K562 treated with DMSO at 1 percent for 4 hours (cell line): ENCODE data around the gene GPR108. TPM values are rescaled to one million over a fixed set of nuclear protein-coding genes. Genes with fewer than 3 reads are reported as not detected.

ENCODE experiments used
- total RNA-seq: library from RNA; unstranded; fragments of 300-600 nt; gene quantifications from 2 replicates; pipeline ENCODE4 v1.2.3, GENCODE V29; 2022; ENCODE audit not compliant: insufficient read depth

The GPR108 gene
- 47.1 and 67.5 TPM in 2 replicates for total RNA-seq

DNA sequence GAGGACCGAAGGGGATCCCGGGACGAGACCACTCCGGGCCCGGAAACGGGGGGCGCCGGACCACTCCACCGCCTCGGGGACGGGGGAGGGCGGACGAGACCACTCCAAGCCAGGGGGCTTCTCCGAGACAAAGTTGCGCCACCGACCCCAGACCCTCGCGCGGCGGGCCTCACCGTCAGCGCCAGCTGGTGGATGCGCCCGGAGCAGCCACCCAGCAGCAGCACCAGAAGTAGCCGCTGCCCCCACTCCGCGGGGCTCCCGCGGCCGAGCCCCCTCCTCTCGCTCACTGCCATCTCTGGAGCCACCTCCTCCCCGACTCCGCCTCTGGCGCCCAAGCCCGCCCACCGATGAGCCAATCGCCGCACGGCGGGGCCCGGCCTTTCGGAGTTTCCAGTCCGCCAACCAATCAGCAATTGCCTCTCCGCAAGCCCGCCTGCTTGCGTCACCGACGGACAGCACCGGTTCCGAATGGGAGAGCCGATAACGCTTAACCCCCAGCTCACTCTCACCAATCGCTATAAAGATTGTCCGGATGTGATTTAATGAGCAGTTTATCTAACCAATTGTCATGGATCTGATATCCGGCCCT is at the start of gene GPR108:
Gene GPR108 (minus strand): TSS at position 297 of the 589 bp plus-strand sequence. CDS start 4 bp downstream, at position 293.

DNA sequence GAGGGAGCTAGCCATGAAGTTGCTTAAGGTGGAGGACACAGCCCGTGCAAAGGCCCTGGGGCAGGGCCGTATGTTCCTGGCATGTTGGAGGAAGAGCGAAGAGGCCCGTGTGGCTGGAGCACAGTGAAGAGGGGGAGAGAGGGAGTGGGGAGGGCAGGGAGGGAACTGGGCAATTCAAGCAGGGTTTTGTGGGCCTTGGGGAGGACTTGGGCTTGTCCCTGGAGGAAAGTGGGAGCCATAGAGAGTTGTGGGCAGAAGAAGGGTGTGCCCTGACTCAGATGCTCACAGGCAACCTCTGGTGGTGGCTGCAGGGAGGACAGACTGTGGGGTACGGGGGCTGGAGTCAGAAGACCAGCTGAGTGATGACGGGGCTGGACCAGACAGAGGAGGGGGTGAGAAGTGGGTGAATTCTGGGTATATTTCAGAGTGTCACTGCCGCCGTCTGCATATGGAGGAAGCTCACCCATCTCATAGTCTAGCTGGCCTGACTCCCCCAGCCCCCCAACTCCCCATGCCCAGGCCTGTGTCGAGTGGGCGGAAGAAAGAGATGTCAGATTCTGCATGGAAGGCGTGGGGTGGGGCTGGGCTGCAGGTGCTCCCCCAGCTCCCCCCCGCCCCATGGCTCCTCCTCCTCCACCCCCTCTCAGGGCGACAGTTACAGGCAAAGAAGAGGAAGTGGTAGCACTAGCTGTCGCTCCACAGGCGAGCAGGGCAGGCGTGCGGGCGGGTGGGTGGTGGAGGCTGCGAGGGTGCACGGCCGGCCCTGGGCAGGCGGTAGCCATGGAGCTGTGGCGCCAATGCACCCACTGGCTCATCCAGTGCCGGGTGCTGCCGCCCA is 34.9 kb upstream of the GPR108 start, which contains the start of gene VAV1:
Gene VAV1 (plus strand): TSS at position 681 of the 838 bp plus-strand sequence. CDS start 100 bp downstream, at position 781.

DNA sequence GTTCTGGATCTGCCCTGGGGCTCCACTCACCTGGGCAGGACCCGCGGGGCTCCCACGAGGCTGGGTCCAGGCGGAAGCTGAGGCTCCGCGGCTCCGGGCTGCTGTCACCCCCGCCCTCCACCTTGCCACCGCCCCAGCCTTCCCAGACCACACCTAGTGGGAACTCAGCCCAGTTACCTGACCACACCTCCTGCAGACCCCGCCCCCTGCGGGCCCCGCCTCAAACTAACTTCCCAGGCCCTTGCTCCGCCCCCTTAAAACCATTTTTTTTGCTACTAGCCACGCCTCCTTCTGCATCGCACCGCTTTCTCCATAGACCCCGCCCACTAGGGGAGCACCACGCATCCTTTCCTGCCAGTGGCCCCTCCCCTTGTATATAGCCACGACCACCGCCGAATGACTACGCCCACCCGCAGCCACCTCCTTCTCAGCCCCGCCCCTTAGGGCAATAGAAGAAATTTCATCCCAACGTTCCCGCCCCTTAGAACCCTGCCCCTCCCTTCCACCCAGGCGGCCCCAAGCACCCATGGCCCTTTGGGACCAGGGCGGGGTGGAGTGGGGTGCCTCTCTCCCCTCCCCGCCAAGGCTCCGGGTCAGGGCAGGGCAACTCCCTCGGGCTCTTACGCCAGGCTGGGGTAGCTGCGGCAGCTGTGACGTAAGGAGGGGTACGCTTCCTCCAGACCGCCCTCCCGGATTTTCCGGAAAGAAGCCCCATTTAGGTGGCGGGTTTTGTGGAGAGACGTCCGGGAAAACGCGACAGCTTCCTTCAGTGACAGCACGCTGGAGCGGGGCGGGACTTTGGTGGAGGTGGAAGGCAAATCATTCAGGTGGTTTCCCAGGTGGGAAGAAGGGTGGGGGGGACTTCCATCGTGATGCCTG is 30.2 kb upstream of the GPR108 start, which contains the start of gene SH2D3A:
Gene SH2D3A (minus strand): TSS at position 79 of the 879 bp plus-strand sequence. CDS start 3,687 bp downstream, outside the sequence.

DNA sequence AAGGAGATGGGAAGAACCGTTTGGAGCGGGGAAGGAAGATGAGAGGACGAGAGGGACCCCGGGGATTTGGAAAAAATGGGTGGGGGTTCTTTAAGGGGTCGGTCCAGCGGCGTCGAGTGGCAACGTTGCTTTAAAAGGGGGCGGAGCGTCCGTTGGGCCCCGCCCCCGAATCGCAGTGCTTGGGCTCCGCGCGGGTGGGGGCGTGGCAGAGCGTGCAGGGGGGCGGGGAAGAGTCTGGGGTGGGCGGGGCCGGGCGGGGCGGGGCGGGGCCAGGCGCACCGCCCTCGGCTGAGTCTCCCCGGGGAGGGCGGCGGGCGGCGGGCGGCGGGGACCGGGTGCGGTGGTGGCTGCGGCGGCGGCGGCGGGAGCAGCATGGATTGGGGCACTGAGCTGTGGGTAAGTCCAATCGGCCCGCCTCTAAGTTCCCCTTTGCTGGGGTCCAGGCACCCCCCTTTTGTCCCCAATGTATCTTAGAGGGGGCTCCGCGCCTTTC is 2.1 kb upstream of the GPR108 start, which contains the start of gene TRIP10:
Gene TRIP10 (plus strand): TSS at position 291 of the 493 bp plus-strand sequence. CDS start 82 bp downstream, at position 373.

DNA sequence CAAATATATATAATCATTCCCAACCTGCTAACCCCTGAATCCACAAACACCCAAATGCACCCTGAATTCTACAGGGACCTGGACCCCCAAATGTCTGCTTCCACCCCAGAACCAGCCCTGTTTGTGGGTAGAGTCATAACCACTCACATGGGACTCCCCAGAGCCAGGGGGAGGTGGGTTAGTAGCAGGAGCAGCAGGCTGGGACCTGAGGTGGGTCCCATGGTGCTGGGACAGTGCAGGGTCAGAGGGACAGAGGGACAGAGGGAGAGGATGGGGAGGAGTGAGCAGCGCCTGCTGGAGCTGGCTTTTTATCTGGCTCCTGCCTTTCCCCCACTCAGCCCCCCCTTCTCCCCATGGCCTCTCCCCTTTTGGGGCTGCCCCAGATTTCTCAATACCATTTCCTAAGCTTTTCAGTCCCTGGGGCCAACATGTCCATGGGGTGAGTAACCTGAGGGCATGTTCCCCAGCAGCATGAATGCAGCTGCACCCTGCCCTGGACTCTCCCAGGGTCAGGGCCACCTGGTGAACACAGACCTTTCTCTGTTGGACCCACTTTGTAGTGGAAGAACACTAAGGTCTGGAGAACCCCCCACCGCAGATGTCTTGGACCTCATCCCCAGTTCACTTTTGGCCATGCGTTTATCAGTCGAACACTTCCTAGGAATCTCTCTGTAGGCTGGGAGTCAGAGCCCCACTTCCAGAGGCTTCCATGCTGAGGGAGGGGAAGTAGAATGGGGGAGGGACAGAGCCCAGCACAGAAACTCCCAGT is 16.8 kb downstream of the GPR108 start, which contains the start of gene C3:
Gene C3 (minus strand): TSS at position 282 of the 769 bp plus-strand sequence. CDS start 61 bp downstream, at position 221.

Other genes with a start within 250 kb of the GPR108 start
- gene TUBB4A, start 235.3 kb downstream of the GPR108 start, total RNA-seq, result 5.5 and 8.6 TPM in 2 replicates
- gene TNFSF9, start 206.6 kb downstream of the GPR108 start, total RNA-seq, result 17.9 and 30.7 TPM in 2 replicates
- 2.7 and 5.5 TPM in 2 replicates for gene CD70, start 146.4 kb downstream of the GPR108 start, total RNA-seq
- gene TNFSF14, start 67.4 kb downstream of the GPR108 start, total RNA-seq, result 0.12 TPM in 1 of 2 replicates, not detected in the other
- 19.3 and 29.1 TPM in 2 replicates for gene C3, start 16.9 kb downstream of the GPR108 start, total RNA-seq
- 37.3 and 38.2 TPM in 2 replicates for gene TRIP10, start 2.1 kb upstream of the GPR108 start, total RNA-seq
- gene SH2D3A, start 29.9 kb upstream of the GPR108 start, total RNA-seq, result 6.2 and 6.4 TPM in 2 replicates
- 36.4 and 39.0 TPM in 2 replicates for gene VAV1, start 35.1 kb upstream of the GPR108 start, total RNA-seq
- 2.9 and 4.8 TPM in 2 replicates for gene ADGRE1, start 150.0 kb upstream of the GPR108 start, total RNA-seq